ENCODE data around the gene HPN.

DNA sequence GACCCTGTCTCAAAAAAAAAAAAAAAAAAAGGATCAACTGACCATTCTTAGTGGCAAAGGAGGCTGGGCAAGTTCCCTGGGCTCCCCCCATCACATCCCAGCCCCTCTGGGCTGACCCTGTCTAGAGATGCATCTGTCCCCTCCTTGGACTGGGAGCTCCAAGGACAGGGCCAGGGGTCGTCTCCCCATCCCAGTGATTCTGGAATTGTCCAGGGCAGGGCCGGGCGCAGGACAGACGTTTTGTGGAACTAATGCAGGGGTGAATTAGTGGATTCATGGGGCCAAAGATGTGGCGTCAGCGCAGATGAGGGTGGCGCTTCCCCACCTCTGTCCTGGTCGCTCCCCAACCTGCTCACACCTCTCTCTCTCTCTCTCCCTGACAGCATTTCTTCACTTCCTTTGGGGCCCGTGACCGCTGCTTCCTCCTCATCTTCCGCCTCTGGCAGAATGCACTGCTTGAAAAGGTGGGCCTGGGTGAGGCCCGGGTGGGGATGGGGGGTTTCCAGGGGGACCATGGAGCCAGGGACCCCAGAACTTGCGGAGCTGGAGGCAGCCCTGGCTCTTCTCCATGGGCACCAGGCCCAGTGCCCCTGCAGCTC, 30.3 kb upstream of the HPN start:
- TF ChIP-seq, protein P1, sequence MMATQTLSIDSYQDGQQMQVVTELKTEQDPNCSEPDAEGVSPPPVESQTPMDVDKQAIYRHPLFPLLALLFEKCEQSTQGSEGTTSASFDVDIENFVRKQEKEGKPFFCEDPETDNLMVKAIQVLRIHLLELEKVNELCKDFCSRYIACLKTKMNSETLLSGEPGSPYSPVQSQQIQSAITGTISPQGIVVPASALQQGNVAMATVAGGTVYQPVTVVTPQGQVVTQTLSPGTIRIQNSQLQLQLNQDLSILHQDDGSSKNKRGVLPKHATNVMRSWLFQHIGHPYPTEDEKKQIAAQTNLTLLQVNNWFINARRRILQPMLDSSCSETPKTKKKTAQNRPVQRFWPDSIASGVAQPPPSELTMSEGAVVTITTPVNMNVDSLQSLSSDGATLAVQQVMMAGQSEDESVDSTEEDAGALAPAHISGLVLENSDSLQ (IDR thresholded peaks at IDR 0.05), result no peak
- TF ChIP-seq ELF4 (IDR thresholded peaks at IDR 0.05), result no peak
- no peak for TF ChIP-seq LEF1 (IDR thresholded peaks at IDR 0.05; ENCODE audit: borderline replicate concordance)

Measured in HEK293T (cell line).